GM15510 (cell line): Measurements from ENCODE around the gene HIPK3.
A peak's percentile ranks its signal among the peaks of the same experiment; 100 is the strongest.

Source experiments
- POLR2A ChIP-seq: IDR thresholded peaks from 3 replicates; pipeline ENCODE4 v1.6.1; 2011; ENCODE audit warnings: borderline replicate concordance; ENCODE audit not compliant: insufficient read length; ENCODE audit errors: extremely low read depth

HIPK3 gene

GRCh38 chr11:33257160-33257896 is at the start of gene HIPK3:
Gene HIPK3 (plus strand): TSS chr11:33257381.
- peak; percentile 64 for TF ChIP-seq POLR2A

DNA sequence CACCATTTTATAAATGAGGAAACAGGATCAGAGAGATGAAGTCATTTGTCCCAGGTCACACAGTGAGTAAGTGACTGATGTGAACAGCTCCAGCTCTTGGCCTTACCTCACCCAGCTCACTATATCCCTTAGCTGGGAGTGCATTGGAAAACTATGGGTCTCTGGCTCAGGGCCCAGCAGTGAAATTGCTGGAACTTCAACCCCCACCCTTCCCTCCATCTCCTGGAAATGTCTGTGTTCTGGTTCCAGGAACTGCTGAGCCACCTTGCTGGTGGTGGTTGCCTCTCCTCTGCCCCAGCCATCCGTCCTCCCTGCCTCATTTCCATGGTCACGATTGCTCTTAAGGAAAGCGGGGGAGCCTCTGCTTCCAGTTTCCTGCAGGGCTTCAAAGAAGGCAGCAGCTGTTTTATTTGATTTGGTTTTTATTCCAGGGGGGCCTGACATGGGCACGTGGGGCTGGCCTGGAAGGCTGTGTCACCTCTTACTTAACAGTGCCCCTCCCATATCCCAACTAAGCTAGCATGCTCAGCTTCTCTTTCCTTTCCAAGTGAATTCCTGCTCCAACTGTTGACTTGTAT is 49.7 kb upstream of the HIPK3 start:
- no peak for TF ChIP-seq POLR2A

DNA sequence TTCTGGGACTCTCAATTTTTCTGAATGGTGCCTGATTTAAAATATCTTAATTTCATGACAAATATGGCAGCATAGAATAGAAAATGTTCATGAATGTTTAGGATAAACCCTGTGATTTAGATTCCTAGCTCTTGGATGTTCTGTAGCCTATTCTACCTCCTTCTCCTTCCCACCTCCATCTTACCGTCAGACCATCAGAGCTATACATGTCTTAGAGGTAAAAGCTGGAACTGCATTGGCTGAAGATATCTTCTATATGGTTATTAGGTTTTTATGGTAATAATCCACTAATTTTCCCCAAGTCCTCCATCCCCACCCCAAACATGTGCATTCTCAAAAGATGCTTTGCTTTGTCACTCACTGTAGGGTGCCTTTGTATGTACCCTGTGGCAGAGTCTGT is 49.0 kb upstream of the HIPK3 start:
- TF ChIP-seq POLR2A = no peak

- no peak for TF ChIP-seq POLR2A
These were observed 46.0 kb upstream of the HIPK3 start for GRCh38 chr11:33211153-33211552.

DNA sequence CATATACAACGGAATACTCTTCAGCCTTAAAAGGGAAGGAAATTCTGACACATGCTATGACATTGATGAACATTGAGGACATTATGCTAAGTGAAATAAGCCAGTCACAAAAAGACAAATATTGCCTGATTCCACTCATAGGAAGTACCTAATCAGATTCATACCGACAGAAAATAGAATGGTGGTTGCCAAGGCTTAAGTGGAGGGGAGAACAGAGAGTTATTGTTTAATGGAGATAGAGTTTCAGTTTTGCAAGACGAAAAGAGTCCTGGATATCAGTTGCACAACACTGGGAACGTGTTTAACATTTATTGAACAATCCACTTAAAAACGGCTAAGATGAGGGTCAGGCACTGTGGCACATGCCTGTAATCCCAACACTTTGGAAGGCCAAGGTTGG is 45.6 kb upstream of the HIPK3 start:
- TF ChIP-seq POLR2A = no peak

DNA sequence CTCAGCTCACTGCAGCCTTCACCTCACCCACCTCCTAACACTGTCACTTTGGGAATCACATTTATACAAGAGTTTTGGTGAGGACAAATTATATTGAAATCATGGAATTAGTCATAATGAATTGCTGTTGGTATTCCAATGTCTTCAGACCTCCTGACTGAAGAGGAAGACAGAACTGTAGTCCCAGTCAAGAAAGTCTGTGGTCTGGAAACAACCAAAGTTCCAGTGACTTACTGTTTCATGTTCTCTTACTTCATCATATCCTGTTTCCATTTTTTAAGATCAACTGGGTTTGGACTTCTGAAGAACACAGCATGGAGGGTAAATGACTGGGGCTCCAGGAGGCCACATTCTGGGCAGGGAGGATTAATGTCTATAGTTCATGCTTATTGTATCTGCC is 43.0 kb upstream of the HIPK3 start:
- TF ChIP-seq POLR2A = no peak

DNA sequence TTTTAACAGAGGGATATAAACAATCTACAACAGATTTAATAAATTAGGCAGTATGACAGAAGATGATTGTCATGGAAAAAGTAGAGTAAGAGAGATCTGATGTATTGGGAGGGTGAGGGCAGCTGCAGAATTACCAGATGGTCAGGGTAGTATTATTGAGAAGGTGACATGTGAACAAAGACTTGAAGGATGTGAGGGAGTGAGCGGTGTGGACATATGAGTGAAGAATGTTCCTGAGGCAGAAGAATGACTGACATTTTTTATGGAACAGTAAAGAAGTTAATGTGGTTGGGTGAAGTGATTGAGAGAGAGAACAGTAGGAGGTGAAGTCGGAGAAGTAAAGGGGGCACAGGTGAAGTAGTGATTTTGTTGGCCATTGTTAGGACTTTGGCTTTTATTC is 42.4 kb upstream of the HIPK3 start:
- no peak for TF ChIP-seq POLR2A

- no peak for TF ChIP-seq POLR2A
These were observed 35.0 kb upstream of the HIPK3 start for GRCh38 chr11:33222052-33222750.

- TF ChIP-seq POLR2A = no peak
These were observed 31.8 kb upstream of the HIPK3 start for GRCh38 chr11:33225371-33225770.

DNA sequence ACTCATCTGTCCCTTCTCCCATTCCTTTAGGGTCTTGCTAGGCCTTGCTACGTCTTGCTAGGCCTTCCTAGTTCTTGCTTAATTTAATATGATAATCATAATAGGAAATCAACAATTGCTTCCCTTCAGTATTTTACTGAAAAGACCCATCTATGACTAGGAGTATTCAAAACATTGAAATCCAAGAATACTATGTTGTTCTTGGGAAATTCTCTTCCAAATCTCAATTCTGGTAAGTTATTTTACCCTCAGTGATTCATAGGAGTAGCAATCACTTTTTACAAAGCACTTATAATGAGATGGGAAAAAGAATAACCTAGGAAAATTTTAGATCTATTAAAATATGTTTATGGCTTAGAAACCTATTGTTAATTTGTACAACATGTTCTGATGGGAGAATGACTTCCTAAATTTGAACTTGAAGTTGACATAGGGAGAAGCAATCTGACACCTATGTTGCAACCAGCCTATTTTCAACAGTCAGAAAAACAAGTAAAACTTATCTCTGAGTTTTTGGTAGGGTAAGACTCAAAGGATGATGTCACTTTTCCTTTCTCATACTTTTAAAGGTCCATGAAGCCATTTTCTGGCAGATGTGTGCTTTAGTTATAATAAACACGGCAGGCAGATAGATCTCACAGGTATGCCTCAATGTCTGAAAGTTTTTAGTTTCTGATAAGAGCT is 29.5 kb upstream of the HIPK3 start:
- no peak for TF ChIP-seq POLR2A

DNA sequence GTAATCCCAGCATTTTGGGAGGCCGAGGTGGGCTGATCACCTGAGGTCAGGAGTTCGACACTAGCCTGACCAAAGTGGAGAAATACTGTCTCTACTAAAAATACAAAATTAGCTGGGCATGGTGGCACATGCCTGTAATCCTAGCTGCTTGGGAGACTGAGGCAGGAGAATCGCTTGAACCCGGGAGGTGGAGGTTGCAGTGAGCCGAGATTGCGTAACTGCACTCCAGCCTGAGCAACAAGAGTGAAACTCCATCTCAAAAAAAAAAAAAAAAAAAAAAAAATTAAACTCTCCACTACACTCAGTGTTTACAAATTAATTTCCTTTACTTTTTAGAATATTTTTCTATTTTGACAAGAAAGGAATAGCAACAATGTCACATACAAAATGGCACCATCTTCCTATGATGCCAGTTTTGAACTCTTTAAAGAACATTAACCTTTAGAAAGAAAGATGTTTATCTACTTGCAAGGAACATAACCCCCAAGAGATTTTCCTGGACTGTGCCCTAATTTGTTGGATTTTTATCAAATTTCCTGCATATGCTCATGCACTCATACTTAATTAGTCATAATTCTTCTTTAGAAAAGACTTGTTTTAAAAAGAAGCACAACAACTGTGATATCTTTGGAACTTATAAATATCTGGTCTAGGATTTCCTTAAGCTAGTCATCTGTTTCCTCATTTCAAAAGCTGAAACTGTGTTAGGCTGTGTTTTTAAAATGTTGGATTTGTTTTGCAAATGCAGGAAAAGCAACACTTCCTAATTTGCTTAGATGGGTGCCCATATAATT is 22.6 kb upstream of the HIPK3 start:
- no peak for TF ChIP-seq POLR2A

- no peak for TF ChIP-seq POLR2A
These were observed 20.1 kb upstream of the HIPK3 start for GRCh38 chr11:33237039-33237597.

GRCh38 chr11:33242575-33242974 is 14.6 kb upstream of the HIPK3 start:
- no peak for TF ChIP-seq POLR2A

GRCh38 chr11:33248416-33248971 is 8.7 kb upstream of the HIPK3 start:
- TF ChIP-seq POLR2A = no peak
